Parathyroid adenoma (tissue), 2 donors: Measurements from ENCODE around the gene CCDC149.
A peak's percentile ranks its signal among the peaks of the same experiment; 100 is the strongest.

ENCODE experiments used
- H2AFZ ChIP-seq: fragments of 300-600 bp; sonication (generic); one replicate; pipeline ENCODE4 v1.7.0; 2017; ENCODE audit warnings: antibody characterized with exemption, mild to moderate bottlenecking
- H3K27ac ChIP-seq: fragments of 300-600 bp; sonication (generic); one replicate; pipeline ENCODE4 v1.7.0; 2017
- H3K27me3 ChIP-seq: fragments of 300-600 bp; sonication (generic); one replicate; pipeline ENCODE4 v1.7.0; 2017; ENCODE audit warnings: low read length; ENCODE audit not compliant: control insufficient read depth, insufficient read depth
- H3K36me3 ChIP-seq: fragments of 300-600 bp; sonication (generic); one replicate; pipeline ENCODE4 v1.7.0; 2017; ENCODE audit warnings: low read length; ENCODE audit not compliant: control insufficient read depth, insufficient read depth
- H3K4me1 ChIP-seq: fragments of 300-600 bp; sonication (generic); one replicate; pipeline ENCODE4 v1.7.0; 2017; ENCODE audit warnings: control low read depth
- H3K4me2 ChIP-seq: fragments of 300-600 bp; sonication (generic); one replicate; pipeline ENCODE4 v1.7.0; 2017; ENCODE audit warnings: low read length
- H3K4me3 ChIP-seq: fragments of 300-600 bp; sonication (generic); one replicate; pipeline ENCODE4 v1.7.0; 2017; ENCODE audit warnings: low read depth, low read length
- H3K79me2 ChIP-seq: fragments of 300-600 bp; sonication (generic); one replicate; pipeline ENCODE4 v1.7.0; 2017; ENCODE audit warnings: control low read depth
- H3K9ac ChIP-seq: fragments of 300-600 bp; sonication (generic); one replicate; pipeline ENCODE4 v1.7.0; 2017; ENCODE audit warnings: mild to moderate bottlenecking
- H3K9me3 ChIP-seq: fragments of 300-600 bp; sonication (generic); one replicate; pipeline ENCODE4 v1.7.0; 2017; ENCODE audit warnings: low read length; ENCODE audit not compliant: control insufficient read depth
- CTCF ChIP-seq: fragments of 300-600 bp; sonication (generic); IDR thresholded peaks from one replicate; pipeline ENCODE4 v1.7.0; 2017; ENCODE audit warnings: antibody characterized with exemption, mild to moderate bottlenecking
- donor health status: primary hyperparathyroidism.

Gene CCDC149

GRCh38 chr4:24924309-24924781, 11.5 kb upstream of the CCDC149 start:
- Histone ChIP-seq H3K79me2 (no peaks in the 10 kb centered on the region), H3K4me2 (no peak overlapping the region), H3K4me3 (no peak overlapping the region), H3K27me3 (no peaks in the 10 kb centered on the region), H3K4me1 (no peaks in the 10 kb centered on the region), H3K27ac (no peak overlapping the region), H3K36me3 (no peaks in the 10 kb centered on the region), H3K9ac (no peak overlapping the region), H2AFZ (no peak overlapping the region), H3K9me3 (peaks cover 5% of the 10 kb centered on the region)
- no peak for TF ChIP-seq CTCF

- no peaks in the 10 kb centered on the region for H3K4me1 ChIP-seq
- no peak for TF ChIP-seq CTCF
- H3K27me3 ChIP-seq, result no peaks in the 10 kb centered on the region
- H3K9ac ChIP-seq, result no peak overlapping the region
- H3K36me3 ChIP-seq, result no peaks in the 10 kb centered on the region
- no peak overlapping the region for H3K27ac ChIP-seq
- H3K79me2 ChIP-seq, result no peaks in the 10 kb centered on the region
- no peak overlapping the region for H2AFZ ChIP-seq
- no peak overlapping the region for H3K4me2 ChIP-seq
- H3K4me3 ChIP-seq, result no peak overlapping the region
- peaks cover 5% of the 10 kb centered on the region for H3K9me3 ChIP-seq
Observed at GRCh38 chr4:24923550-24923949, 10.7 kb upstream of the CCDC149 start.

- Histone ChIP-seq H3K27me3 (no peaks in the 10 kb centered on the region), H2AFZ (no peak overlapping the region), H3K27ac (no peak overlapping the region), H3K4me1 (no peaks in the 10 kb centered on the region), H3K9me3 (peaks cover 5% of the 10 kb centered on the region), H3K36me3 (no peaks in the 10 kb centered on the region), H3K4me2 (no peak overlapping the region), H3K79me2 (no peaks in the 10 kb centered on the region), H3K9ac (no peak overlapping the region), H3K4me3 (no peak overlapping the region)
- TF ChIP-seq CTCF, result no peak
Observed at GRCh38 chr4:24923002-24923401, 10.2 kb upstream of the CCDC149 start.

- no peak for TF ChIP-seq CTCF
- Histone ChIP-seq H3K27ac (no peak overlapping the region), H3K9ac (no peak overlapping the region), H3K4me2 (no peak overlapping the region), H3K4me3 (no peak overlapping the region), H3K79me2 (no peaks in the 10 kb centered on the region), H3K36me3 (no peaks in the 10 kb centered on the region), H2AFZ (no peak overlapping the region), H3K4me1 (no peaks in the 10 kb centered on the region), H3K27me3 (no peaks in the 10 kb centered on the region), H3K9me3 (peaks cover 5% of the 10 kb centered on the region)
Observed at GRCh38 chr4:24922416-24922815, 9.6 kb upstream of the CCDC149 start.

GRCh38 chr4:24921491-24921890, 8.6 kb upstream of the CCDC149 start:
- peaks cover 5% of the 10 kb centered on the region for H3K9me3 ChIP-seq
- no peaks in the 10 kb centered on the region for H3K4me1 ChIP-seq
- peak overlapping the region; percentile 14 for H3K4me2 ChIP-seq
- H3K36me3 ChIP-seq, result no peaks in the 10 kb centered on the region
- H3K27me3 ChIP-seq, result no peaks in the 10 kb centered on the region
- no peak overlapping the region for H3K4me3 ChIP-seq
- H3K27ac ChIP-seq, result no peak overlapping the region
- no peak for TF ChIP-seq CTCF
- H3K79me2 ChIP-seq, result no peaks in the 10 kb centered on the region
- no peak overlapping the region for H3K9ac ChIP-seq
- H2AFZ ChIP-seq, result no peak overlapping the region
